Upper lobe of left lung (tissue), 4 donors: Measurements from ENCODE around the gene FNDC3A.

Source experiments
- CTCF ChIP-seq, 6 experiments: fragments of 450-650 bp in 4 of 6; fragments of 200-600 bp in 2 of 6; sonication (generic) in 2 of 6; IDR thresholded peaks; one replicate each; pipeline ENCODE4 v1.5.1; 2016 to 2019; ENCODE audit warnings: antibody characterized with exemption in 6 of 6
- POLR2AphosphoS5 ChIP-seq, 2 donors: sonication (generic); formaldehyde crosslinking; IDR thresholded peaks; one replicate each; pipeline ENCODE4 v1.5.1; 2017; ENCODE audit warnings: antibody characterized with exemption in 2 of 2

DNA sequence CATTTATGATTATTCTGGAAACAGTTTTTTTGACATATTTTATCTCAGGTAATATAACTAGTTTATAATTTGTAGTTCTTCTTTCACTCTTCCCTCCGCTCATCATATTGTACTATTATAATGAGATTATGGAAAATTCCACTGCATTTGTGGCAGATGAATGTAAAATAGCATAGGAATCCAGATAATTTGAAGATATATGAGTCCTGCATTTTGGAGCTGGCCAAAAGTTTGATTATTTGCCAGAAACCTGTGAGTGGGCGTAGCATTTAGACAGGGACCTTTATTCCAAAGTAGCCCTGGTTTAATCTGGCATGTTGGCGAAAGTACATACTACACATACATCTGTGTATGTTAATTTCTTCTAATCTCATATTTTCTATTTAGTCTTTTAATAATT is 65.2 kb downstream of the FNDC3A start:
- TF ChIP-seq POLR2AphosphoS5 (IDR thresholded peaks at IDR 0.05) (no peak), CTCF (IDR thresholded peaks at IDR 0.05) (no peak)
